Activated CD4-positive, alpha-beta T cell treated with anti-CD3 and anti-CD28 coated beads, Interleukin-2, Interleukin-4, amounts not matched to agents 100 ng/mL and 50 ng/mL, durations not matched to agents 16 hours and 8 hours (primary cell): ENCODE measurements around the gene DPM1.

Source experiments
- DNase-seq: peaks from one replicate; pipeline ENCODE4 v3.0.0-alpha.2; 2020; ENCODE audit warnings: low spot score

Gene DPM1

DNA sequence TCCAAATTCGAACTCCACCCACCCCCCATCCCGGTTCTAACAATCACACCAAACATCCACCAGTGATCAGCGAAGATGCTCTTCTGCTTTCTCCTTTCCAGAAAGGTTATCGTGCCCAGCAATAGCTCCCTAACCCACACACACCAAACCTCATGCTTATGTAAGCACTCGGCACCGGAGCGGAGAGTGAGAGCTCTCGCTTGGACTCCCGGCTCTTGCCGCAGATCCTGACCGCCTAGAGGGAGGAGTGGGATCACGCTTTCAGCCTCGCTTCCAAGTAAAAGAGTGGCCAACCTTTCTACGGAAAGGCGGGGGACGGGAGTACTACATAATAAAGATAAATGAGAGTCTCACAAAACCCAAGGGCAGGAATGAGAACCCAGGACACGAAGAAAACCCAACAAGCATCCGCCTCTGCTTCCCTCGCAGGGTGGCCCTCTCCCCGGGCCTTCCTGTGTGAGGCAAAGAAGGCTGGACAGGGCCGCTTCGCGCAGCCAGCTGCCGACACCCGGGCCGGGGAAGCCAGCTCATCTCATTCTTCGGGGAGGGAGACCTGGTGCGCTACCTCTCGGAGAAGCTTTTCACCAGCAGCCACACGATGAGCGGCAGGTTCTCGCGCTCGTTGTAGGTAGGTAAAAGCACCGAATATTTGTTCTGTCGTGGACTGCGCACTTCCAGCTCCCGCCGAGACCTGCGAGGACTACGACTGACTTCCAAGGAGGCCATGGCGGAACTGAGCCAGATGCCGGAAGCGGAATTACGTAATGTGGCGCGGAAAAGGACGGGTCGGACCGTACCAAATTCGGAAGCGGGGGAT, at the start of gene DPM1:
Gene DPM1 (minus strand): TSS at position 735 of the 817 bp plus-strand sequence. CDS start 9 bp downstream, at position 726.
- DNase-seq = peak; percentile 89

DNA sequence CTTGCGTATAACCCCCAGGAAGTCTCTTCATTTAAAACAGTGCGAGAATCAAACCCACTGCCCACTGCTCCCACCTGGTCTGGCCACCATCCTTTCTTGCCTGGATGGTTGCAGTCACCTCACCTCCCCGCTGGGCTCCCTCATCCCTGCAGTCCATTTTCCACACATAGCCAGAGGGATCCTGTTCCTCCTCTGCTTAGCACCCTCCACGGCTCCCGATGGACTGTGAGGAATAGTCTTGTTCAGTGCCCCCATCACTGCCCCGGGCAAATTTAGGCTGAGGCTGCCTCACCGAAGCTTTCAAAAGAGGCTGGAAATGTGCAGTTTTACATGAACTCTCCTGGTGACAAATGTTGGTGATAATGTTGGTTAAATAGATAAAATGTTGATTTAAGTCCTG, 46.9 kb upstream of the DPM1 start:
- DNase-seq = no peak

DNA sequence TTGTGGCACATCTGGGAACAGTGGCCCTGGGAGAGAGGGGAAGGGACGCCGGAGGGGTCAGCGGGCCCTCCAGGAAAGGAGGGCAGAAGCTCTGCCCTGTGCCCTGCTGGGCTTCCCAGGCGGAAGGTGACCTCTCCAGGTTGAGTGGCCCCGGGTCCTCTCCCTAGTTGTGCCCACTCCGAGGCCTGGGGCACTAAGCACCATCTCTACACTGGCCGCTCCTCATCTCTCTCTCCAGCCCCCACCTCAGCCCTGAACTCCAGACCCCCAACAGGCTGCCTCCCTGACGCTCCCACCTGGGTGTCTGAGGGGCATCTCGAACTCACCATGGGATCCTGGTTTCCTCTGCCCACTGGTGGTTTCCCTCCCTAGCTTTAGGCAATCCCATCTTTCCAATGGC, 46.4 kb upstream of the DPM1 start:
- DNase-seq = no peak

DNA sequence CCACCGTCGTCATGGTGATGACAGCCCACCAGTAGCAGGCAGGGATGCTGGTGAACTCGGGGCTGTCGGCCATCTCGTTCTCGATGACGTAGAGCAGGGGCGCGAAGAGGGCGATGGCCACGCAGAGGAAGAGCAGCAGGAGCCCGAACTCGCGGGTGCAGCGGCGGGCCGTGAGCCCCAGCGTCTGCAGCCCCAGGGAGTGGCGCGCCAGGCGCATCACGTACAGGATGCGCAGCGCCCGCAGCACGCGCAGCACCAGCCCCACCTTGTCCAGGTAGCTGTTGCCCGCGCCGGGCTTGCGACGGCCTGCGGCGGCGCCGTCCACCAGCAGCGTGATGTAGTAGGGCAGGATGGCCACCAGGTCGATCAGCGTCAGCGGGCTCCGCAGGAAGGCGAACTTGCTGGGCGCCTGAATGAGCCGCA, 46.0 kb upstream of the DPM1 start:
- DNase-seq = no peak

DNA sequence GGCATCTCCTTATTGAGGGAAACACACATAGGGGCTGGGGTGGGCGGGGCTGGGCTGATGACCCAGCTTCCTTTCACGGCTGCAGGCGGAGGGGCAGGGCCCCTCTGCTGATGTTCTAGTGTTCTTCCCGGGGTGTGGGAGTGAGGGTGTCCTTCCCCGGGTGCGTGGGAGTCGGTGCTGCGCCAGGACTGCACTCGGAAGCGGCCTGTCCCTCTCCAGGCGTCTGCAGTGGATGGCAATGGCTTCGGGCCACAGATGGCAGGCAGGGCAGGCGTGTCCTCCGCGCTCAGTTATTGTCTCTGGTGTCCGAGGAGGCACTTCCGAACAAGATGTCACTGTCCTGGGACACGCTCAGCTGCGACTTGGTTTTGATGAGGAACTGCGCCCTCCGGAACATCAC, 45.4 kb upstream of the DPM1 start:
- no peak for DNase-seq

DNA sequence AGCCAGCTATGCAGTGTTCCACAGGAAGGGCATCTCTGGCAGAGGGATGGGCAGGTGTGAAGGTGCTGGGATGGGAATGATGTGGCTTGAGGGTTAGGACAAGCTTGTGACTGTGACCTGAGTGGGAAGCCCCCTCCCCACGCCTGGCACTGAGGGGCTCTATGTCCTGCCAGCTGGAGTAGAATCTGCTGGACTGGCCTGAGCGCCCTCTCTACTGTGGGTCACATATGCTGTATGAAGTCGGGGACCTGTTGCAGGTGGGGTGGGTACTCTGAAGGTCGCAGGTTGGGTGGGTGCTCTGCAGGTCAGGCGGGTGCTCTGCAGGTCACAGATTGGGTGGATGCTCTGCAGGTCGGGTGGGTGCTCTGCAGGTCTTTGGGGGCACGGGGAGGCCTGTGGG, 44.3 kb upstream of the DPM1 start:
- DNase-seq = no peak

DNA sequence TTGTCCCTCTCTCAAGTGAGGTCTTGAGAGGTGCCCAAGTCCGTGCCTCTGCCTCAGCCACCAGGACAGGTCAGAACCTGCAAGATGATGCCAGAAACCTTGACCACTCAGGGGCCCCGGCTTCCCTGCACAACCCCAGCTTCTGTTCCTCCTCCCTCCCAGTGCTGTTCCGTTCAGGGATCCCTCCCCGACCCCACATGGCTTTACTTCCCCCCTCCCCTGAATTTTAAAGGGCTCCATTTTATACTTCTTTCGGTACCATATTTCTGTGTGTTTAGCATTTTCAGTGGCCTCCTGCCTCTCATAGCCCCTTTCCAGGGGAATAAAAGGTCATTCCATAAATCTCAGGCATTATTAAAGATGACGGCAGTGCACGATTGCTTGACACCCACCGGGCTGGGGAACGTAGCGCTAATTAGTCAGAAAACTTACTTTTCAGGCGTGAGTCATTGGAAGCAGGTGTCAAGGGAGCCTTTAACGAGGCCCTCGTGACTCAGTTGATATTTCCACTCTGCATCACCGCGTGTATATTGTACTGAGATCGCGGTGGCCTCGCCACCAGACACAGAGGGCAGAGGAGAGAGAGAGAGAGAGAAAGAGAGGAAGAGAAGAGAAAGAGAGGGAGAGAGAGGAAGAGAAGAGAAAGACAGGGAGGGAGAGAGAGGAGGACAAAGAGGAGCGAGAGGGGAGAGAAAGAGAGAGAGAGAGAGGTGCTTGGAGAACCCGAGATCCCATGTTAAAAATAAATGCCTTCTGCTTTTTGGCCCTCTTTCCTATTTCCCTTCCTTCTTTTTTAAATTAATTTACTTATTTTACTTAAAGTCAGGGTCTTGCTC, 43.3 kb upstream of the DPM1 start:
- no peak for DNase-seq

DNA sequence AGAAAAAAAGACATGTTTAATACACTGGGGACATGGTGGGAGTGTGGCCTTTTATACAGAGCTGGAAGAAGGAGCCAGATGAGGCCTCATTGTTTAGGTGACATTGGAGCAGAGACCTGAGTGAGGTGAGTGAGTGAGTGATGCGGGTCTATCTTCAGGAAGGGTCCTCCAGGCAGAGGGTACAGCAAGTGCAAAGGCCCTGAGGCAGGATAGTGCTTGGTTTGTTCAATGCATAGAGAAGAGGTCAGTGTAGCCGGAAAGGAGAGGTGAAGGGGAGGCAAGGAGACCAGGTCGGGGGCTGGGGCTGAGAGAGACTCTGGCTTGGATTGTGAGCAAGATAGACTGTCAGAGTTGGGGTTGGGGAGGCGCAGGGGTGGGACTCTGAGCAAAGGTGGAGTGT, 41.0 kb upstream of the DPM1 start:
- DNase-seq = no peak

DNA sequence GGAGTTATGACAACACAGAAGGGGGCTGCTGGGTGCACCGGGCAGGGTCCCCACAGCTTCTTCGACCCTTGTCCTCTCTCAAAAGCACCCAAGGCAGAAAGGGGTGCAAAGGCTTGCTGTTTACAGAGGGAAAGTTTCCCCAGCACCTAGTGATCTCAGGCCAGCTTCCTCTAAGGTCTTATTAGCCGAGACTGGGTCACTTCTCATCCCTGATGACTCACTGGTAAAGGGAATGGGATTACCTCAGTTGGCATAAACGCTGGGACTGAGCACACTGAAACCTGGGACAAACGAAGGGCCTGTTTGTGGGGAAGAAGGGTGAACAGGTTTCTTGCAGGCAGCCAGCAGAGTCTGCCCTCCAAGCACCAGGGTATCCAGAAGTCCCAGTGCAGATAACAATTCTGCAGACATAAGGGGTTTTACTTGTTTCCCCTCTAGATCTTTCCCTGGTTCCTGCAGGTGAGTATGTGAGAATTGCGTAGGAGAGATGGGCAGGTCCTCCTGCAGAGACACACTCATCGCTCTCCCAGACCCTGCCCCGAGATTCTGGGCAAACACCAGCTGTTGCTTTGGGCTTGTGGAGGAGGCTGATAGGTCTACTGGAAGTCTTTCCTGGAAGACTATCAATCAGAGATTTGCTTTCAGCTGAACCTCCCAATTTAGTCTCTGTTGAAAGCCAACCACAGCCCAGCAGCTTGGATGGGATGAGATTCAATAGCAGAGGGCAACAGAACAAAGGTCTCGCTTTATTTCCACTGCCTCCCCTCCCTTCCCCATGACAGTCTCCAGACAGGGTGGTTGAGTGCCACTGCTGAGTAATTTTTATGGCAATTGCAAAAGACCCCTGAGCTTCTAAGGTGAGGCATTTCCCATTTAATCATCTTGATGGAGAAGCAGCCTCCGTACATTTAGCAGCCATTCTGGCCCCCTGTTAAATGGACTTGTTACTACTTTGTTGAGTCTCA, 38.9 kb upstream of the DPM1 start:
- DNase-seq = no peak

DNA sequence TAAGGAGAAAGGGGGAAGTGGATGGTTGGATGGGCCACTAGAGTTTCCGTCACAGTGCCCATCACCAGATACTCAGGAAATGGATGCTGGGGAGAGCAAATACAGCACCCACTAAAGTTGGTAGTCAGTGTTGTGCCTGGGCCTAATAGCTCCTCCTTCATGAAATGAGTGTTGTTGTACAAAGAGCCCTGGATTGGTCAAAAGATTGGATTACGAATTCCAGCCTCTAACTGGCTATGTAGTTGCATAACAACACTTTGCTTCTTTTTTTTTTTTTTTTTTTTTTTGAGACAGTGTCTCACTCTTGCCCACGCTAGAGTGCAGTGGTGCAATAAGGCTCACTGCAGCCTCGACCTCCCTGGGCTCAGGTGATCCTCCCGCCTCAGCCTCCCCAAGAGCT, 37.2 kb upstream of the DPM1 start:
- DNase-seq = no peak

DNA sequence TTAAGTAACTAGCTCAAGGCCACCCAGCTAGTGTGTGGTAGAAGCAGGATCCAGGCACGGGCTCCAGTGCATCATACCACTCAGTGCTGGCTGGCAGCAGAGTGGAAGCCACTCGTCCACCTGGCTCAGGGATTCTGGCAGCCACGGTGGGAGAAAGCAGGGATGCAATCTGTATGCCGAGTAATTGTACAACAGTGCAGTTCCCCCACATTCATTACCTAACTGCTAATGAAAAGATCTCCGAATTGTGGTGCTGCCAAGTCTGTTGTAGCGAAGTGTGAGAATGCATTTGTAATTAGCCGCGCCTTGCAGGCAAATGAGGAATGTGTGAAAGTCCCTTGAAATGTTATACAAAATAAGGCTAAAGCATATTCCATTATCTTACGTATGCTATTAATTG, 35.5 kb upstream of the DPM1 start:
- DNase-seq = no peak

DNA sequence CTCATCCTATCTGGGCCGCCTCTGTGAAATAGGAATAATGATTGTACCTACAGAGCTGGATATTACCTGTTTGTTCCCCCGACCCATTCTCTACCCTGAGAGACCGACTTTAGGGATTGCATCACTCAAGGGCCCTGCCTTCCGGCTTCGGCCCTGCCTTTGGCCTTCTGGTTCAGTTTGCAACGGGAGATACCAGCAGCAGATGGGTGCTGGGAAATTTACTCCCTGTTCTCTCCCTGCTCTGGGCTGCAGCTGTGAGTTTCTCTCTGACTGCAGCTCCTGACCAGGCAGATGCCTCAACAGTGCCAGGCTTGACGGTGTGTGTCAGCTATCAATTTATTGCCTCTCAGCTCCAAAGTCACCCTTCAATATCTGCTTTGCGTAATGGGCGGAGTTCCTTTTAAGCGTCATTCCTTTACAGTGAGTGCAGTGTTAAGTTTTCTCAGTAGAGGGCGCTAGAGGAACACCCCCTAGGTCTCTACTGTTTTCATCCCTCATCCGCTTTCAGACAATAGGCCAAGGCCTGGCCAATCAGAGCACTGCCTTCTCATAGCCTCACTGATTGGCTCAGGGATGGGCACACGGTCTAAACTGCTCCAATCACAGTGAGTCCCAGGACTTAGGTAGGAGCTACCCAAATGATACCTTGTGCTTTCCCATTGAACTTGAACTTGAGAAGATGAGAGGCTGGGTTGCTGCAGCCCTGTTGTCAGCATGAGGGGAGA, 34.6 kb upstream of the DPM1 start:
- peak; percentile 75 for DNase-seq

DNA sequence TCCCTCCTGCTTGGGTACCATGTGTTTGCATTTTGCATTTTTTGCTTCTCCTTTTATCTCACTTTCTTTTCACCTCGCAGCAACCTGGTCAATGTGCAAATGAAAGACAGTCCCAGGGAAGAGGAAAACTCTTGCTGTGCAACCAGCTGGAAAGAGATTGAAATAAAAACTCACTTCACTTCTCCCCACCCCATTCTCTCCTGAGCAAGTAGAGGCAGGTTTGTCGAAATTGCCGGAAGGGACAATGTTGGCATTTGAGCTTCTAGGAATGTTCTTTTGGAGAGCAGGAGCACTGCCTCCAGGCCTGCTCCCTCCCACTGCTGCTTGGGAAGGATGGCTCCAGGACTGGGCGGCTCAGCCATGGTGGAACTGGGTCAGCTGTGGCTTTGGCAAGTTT, 34.0 kb upstream of the DPM1 start:
- no peak for DNase-seq

DNA sequence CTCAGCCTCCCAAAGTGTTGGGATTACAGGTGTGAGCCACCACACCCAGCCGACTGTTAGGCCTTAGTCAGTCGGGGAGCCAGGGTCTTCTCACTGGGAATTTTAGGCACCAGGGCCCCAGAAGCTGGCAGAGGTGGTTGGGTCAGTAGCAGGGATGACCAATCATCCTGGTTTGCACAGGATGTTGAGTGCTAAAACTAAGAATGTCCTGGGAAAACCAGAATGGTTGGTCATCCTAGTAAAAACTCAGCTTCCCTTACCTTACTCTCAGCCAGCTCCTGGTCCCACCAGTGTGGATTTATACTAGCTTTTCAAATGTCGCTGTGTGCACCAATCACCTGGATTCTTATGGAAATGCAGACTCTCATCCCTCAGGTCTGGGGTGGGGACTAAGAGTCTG, 32.7 kb upstream of the DPM1 start:
- DNase-seq = no peak

DNA sequence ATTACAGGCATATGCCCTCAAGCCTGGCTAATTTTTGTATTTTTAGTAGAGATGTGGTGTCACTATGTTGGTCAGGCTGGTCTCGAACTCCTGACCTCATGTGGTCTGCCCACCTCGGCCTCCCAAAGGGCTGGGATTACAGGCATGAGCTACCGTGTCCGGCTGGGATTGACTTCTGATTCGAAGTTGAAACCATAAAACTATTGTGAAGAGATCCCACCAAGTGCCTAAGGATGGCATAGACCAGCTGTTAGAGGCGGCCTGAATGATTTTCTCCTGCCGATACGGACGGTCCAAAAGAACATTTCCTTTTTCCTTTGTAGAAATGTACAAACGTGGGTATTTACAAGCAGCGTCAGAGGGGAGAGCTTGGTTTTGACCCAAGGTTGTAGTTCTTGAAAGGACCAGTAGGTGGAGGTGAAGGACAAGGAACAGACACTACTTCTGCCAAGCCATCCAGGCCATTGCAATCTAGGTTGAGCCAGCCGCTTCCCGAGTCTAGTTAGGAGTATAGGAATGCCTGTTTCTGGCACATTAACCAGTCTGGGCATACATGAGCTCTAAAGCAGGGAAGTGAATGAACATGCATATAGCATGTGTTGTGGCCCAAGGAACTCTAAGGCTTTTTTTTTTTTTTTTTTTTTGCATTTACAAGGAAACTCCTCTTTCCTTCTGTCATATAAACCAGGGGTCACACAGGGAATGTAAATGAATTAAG, 29.3 kb upstream of the DPM1 start:
- DNase-seq = peak; percentile 83

DNA sequence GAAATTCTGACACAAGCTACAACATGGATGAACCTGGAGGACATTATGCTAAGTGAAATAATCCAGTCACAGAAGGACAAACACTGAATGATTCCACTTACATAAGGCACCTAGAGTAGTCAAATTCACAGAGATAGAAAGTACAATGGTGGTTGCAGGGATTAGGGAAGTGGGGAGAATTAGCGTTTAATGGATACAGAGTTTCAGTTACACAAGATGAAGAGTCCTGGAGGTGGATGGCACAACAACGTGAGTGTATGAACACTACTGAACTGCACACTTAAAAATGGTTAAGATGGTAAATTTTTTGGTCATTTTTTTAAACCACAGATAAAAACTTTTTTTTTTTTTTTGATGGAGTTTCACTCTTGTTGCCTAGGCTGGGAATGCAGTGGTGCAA, 25.0 kb upstream of the DPM1 start:
- DNase-seq = no peak

DNA sequence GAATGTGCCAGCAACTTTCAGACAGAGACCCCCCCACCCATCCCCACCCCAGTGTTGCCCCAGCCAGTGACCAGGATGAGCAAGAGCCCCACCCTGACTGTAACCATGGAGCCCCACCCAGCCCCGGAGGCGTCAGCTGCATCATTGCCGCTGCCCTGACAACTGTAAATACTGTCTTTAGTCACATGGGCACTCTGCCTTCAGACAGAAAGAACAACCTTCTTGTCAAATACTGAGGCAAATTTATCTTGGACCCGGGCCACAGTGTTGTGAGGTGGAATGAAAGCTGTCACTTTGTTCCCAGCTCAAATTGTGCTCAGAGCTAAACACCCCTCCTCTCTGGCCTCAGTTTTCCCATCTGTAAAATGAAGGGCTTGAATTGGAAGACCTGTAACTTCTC, 24.0 kb upstream of the DPM1 start:
- no peak for DNase-seq

DNA sequence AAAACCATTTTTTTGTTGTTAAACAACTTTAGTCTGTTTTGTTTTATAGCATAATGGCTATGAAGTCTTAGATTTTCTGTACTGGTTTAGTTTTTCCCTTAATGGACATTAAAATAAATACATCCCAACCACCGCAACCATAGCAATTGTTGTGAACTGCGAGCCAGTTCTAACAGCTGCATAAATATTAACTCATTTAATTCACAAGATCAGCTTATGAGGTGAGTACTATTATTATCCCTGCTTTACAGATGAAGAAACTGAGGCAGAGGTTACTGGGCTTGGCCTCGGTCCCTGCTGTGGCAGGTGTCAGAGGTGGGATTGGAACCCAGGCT, 23.3 kb upstream of the DPM1 start:
- DNase-seq = no peak

DNA sequence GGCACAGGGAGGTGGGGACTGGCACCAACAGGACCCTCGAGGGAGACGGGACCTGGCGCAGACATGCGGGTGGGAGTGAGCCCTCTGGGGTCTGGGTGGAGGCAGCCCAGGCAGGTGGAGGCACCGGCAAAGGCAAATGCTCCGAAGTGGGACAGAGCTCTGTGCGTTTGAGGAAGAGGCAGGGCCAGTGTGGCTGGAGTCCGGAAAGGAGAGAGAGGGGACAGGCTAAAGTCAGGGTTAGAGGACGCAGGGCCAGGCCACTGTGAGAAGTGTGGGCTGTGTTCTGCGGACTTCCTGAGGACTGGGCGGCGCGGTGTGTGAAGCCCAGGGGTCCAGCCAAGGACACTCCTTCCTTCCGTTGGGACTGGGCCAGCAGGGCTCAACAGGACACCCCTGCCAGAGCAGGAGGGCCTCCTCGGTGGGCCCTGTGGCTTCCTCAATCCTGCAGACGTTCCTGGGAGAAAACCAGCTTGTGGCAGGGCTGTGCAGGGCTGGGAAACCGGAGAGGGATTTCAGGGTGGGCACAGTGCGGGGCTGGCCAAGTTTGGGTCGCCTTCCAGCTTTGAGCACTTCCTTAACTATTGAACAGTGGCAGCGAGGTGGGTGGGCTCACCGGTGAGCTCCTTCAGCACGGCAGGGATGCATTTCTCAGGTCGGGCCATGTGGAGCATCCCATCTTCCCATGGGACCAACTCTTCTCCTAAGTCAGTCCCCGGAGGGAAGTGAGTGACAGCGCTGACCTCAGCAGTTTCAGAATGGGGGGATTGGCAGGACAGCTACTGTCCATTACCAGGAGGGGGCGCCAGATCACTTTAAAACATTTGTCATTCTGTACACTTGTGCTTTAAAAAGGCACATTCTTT, 22.8 kb upstream of the DPM1 start:
- peak; percentile 71 for DNase-seq

DNA sequence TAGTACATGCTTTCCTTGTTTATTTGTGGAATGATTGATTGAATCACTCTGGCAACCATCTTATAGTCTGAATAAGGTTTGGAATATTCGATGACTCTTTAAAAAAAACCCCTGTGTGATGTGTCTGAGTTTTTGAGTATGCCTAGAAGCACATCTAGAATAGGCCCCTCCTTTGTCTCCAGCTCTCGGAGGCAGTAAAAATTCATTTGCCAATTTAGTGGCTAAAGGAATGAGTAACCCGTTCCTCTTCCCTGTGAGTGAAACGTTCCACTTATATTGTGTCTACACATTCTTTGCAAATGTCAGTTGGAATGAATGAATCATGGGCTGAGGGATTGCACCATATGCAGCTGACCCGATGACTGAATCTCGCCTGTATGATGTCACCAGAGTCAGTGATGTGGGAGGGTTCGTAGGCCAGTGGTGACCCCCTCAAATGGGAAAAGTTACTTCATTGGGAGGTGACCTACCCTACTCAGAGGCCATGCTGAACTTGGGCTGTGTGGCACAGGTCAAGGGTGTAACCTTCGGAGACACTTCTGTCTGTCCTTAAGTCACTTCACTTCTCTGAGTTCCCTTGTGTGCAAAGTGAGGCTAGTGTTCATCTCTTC, 21.8 kb upstream of the DPM1 start:
- peak; percentile 57 for DNase-seq
